HG03103 (cell line): ENCODE data around the gene HMG20A.

ENCODE experiments used
- ATAC-seq: cut with Tn5 transposase; IDR thresholded peaks from one replicate; pipeline ENCODE4 v1.9.1; 2021; ENCODE audit warnings: low read depth; ENCODE audit not compliant: unreplicated experiment

The HMG20A gene

GRCh38 chr15:77495838-77496596 lies 75.3 kb downstream of the HMG20A start:
- ATAC-seq: no peak

GRCh38 chr15:77496715-77497109 lies 76.0 kb downstream of the HMG20A start:
- no peak for ATAC-seq

- no peak for ATAC-seq
Observed at GRCh38 chr15:77497110-77497737, 76.5 kb downstream of the HMG20A start.

GRCh38 chr15:77497942-77498361 lies 77.3 kb downstream of the HMG20A start:
- no peak for ATAC-seq

- no peak for ATAC-seq
Observed at GRCh38 chr15:77499087-77499760, 78.5 kb downstream of the HMG20A start.

- ATAC-seq: no peak
Observed at GRCh38 chr15:77500989-77501388, 80.3 kb downstream of the HMG20A start.

- ATAC-seq: no peak
Observed at GRCh38 chr15:77502379-77503095, 81.8 kb downstream of the HMG20A start.

GRCh38 chr15:77503240-77503639 lies 82.6 kb downstream of the HMG20A start:
- no peak for ATAC-seq

- no peak for ATAC-seq
Observed at GRCh38 chr15:77503764-77504163, 83.1 kb downstream of the HMG20A start.

GRCh38 chr15:77504306-77504705 lies 83.6 kb downstream of the HMG20A start:
- ATAC-seq: no peak

- no peak for ATAC-seq
Observed at GRCh38 chr15:77504871-77505270, 84.2 kb downstream of the HMG20A start.

GRCh38 chr15:77505556-77505955 lies 84.9 kb downstream of the HMG20A start:
- no peak for ATAC-seq

- ATAC-seq: no peak
Observed at GRCh38 chr15:77506311-77507142, 85.8 kb downstream of the HMG20A start.

GRCh38 chr15:77507143-77507897 lies 86.6 kb downstream of the HMG20A start:
- ATAC-seq: no peak

- no peak for ATAC-seq
Observed at GRCh38 chr15:77507911-77508310, 87.2 kb downstream of the HMG20A start.

GRCh38 chr15:77508541-77509243 lies 88.0 kb downstream of the HMG20A start:
- ATAC-seq: no peak

- no peak for ATAC-seq
Observed at GRCh38 chr15:77510066-77511057, 89.7 kb downstream of the HMG20A start.

- ATAC-seq: no peak
Observed at GRCh38 chr15:77511869-77512268, 91.2 kb downstream of the HMG20A start.
